Measurements from ENCODE around the gene TOPAZ1. TPM values are rescaled to one million over a fixed set of nuclear protein-coding genes. Genes with fewer than 3 reads are reported as not detected.

Gene TOPAZ1
- total and polyA plus RNA-seq, 9 of the 15 experiments (the other 6 are each of a cell fraction or from before 2014, with no cell fraction given) = 0.01 TPM; not detected in 8

DNA sequence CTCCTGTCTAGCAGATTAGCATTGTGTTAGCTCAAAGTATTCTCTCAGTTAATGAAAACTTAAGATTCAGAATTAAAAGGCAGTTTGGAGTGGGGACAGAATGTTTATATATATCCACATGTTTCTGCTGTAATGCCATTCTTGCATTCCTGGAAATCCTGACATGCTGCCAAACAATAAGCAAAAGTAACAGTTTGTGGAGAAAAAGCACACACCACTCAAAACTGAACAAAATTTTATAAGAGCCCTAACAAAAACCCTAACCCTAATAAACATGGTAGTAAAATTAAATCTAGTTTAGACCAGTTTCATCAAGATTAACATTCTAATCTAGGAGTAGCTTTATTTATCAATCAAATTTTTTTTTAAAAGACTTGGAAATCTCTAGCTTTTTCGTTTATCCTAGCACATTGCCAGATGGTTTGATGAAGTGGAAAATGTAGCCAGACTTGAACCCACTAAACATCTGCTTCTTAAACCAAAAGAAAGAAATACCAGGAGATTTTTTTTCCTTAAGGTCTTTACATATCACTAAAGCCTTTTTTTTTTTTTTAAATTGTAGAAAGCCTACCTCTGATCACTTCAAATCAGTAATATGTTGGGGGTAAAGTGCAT, 100.6 kb downstream of the TOPAZ1 start:
- FAIRE-seq (no peak), DNase-seq (ENCODE audit: extremely low read depth in 1 of 4, low spot score in 3 of 4) (no peak), ATAC-seq (no peak)
- no peaks in the 10 kb centered on the region; the same call in 2 of the 3 replicates for H3K36me3 ChIP-seq (ENCODE audit: control insufficient read depth, insufficient read depth, low read length)
- peaks cover 28% of the 10 kb centered on the region for H3K79me2 ChIP-seq (ENCODE audit: control insufficient read depth, insufficient read depth, low read length)
- ChIA-PET CTCF (ENCODE audit: low intra/inter-chr PET ratio) (no interaction called here), POLR2A (interaction anchor here (0.6 kb wide), 1 partner anchor 1650 kb away, joined by 5 read pairs; no protein-coding TSS in a partner anchor)
- no peaks in the 10 kb centered on the region for H4K20me1 ChIP-seq (replicated peaks; ENCODE audit: control insufficient read depth, insufficient read depth, low read length)
- peaks cover 10 to 11% of the 10 kb centered on the region in 2 experiments; a peak in 3 of 5 replicates for H3K4me1 ChIP-seq (replicated peaks in 1 of 2; ENCODE audit: control insufficient read depth in 2 of 2, insufficient read depth in 2 of 2, low read length in 2 of 2)
- H2AFZ ChIP-seq (ENCODE audit: low read depth, low read length) = no peak overlapping the region
- 83% methylated on average over 1 of the region's 1 CpG for WGBS (ENCODE audit: insufficient coverage, low coverage, missing lambda C conversion rate)
- H3K4me3 ChIP-seq = no peak overlapping the region
- intact Hi-C loops (cut with micrococcal nuclease) (no loop called here), in situ Hi-C loops (cut with MboI) (no loop called here)
- no peaks in the 10 kb centered on the region for H3K9me1 ChIP-seq (ENCODE audit: control insufficient read depth, insufficient read depth, low read length)
- H3K9ac ChIP-seq (ENCODE audit: insufficient read depth in 1 of 2, low read depth in 2 of 2, low read length in 2 of 2) = no peak overlapping the region
- H3K9me3 ChIP-seq (replicated peaks; ENCODE audit: control insufficient read depth, insufficient read depth, low read depth, low read length) = no peaks in the 10 kb centered on the region
- H3K27ac ChIP-seq (ENCODE audit: extremely low read depth, low read depth, low read length) = no peak overlapping the region
- H3K27me3 ChIP-seq (ENCODE audit: control insufficient read depth in 2 of 2, insufficient read depth in 2 of 2, low read length in 2 of 2) = no peaks in the 10 kb centered on the region
- no peak overlapping the region for H3K4me2 ChIP-seq (ENCODE audit: insufficient read depth, low read length)
- BruUV-seq (replicated peaks) = no TSS peak
- no peak for TF ChIP-seq ELF2 (CRISPR knock-in tag; IDR thresholded peaks at IDR 0.05)
- TF ChIP-seq NCOA4 (IDR thresholded peaks at IDR 0.05; ENCODE audit: partially characterized antibody) = no peak
- TF ChIP-seq, protein P1, sequence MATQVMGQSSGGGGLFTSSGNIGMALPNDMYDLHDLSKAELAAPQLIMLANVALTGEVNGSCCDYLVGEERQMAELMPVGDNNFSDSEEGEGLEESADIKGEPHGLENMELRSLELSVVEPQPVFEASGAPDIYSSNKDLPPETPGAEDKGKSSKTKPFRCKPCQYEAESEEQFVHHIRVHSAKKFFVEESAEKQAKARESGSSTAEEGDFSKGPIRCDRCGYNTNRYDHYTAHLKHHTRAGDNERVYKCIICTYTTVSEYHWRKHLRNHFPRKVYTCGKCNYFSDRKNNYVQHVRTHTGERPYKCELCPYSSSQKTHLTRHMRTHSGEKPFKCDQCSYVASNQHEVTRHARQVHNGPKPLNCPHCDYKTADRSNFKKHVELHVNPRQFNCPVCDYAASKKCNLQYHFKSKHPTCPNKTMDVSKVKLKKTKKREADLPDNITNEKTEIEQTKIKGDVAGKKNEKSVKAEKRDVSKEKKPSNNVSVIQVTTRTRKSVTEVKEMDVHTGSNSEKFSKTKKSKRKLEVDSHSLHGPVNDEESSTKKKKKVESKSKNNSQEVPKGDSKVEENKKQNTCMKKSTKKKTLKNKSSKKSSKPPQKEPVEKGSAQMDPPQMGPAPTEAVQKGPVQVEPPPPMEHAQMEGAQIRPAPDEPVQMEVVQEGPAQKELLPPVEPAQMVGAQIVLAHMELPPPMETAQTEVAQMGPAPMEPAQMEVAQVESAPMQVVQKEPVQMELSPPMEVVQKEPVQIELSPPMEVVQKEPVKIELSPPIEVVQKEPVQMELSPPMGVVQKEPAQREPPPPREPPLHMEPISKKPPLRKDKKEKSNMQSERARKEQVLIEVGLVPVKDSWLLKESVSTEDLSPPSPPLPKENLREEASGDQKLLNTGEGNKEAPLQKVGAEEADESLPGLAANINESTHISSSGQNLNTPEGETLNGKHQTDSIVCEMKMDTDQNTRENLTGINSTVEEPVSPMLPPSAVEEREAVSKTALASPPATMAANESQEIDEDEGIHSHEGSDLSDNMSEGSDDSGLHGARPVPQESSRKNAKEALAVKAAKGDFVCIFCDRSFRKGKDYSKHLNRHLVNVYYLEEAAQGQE (IDR thresholded peaks at IDR 0.05; ENCODE audit: borderline replicate concordance) = peak; percentile 32; the same call in 1 of the 2 replicates
- TF ChIP-seq, protein P1 (CRISPR knock-in tag; IDR thresholded peaks at IDR 0.05; ENCODE audit: low read depth) = no peak
- no peak for TF ChIP-seq PTTG1 (tag; IDR thresholded peaks at IDR 0.05; ENCODE audit: low read depth)

Data from K562 (cell line).